MM.1S (cell line): ENCODE data around the gene CEPT1.

Experiments used
- DNase-seq: peaks from one replicate; pipeline ENCODE4 v3.0.0-alpha.2; 2015
- H2AFZ ChIP-seq: fragments of 300-600 bp; sonication (generic); 2 replicates; pipeline ENCODE4 v1.6.0; 2016; ENCODE audit warnings: antibody characterized with exemption, low read length
- H3F3A ChIP-seq: fragments of 300-600 bp; sonication (generic); 2 replicates; pipeline ENCODE4 v1.6.1; 2016; ENCODE audit warnings: mild to moderate bottlenecking, antibody characterized with exemption, low read length, moderate library complexity, mixed read lengths; ENCODE audit not compliant: insufficient read depth
- H3K27ac ChIP-seq: fragments of 300-600 bp; sonication (generic); 2 replicates; pipeline ENCODE4 v1.5.1; 2016; ENCODE audit warnings: mild to moderate bottlenecking, low read length
- H3K27me3 ChIP-seq: fragments of 300-600 bp; sonication (generic); replicated peaks from 2 replicates; pipeline ENCODE4 v1.6.0; 2016; ENCODE audit warnings: low read length; ENCODE audit not compliant: insufficient read depth
- H3K36me3 ChIP-seq: fragments of 300-600 bp; sonication (generic); replicated peaks from 2 replicates; pipeline ENCODE4 v1.6.1; 2016; ENCODE audit warnings: mild to moderate bottlenecking, low read length, mixed read lengths; ENCODE audit not compliant: insufficient read depth
- H3K4me1 ChIP-seq: fragments of 300-600 bp; sonication (generic); 2 replicates; pipeline ENCODE4 v1.6.1; 2016; ENCODE audit warnings: low read length, mixed read lengths
- H3K4me2 ChIP-seq: fragments of 300-600 bp; sonication (generic); 2 replicates; pipeline ENCODE4 v1.6.0; 2016; ENCODE audit warnings: low read depth, low read length
- H3K4me3 ChIP-seq: fragments of 300-600 bp; sonication (generic); 2 replicates; pipeline ENCODE4 v1.5.1; 2016; ENCODE audit warnings: low read length, mixed read lengths
- H3K79me2 ChIP-seq: fragments of 300-600 bp; sonication (generic); 2 replicates; pipeline ENCODE4 v1.6.1; 2016; ENCODE audit warnings: mixed run types, low read length, mixed read lengths
- H3K9ac ChIP-seq: fragments of 300-600 bp; sonication (generic); 2 replicates; pipeline ENCODE4 v1.6.1; 2016; ENCODE audit warnings: low read length, mixed read lengths
- H3K9me2 ChIP-seq: fragments of 300-600 bp; sonication (generic); replicated peaks from 2 replicates; pipeline ENCODE4 v1.6.1; 2016; ENCODE audit warnings: mild to moderate bottlenecking, low read length, mixed read lengths; ENCODE audit not compliant: insufficient read depth
- H3K9me3 ChIP-seq: fragments of 300-600 bp; sonication (generic); replicated peaks from 2 replicates; pipeline ENCODE4 v1.6.1; 2016; ENCODE audit warnings: mild to moderate bottlenecking, low read length, mixed read lengths; ENCODE audit not compliant: insufficient read depth
- H4K20me1 ChIP-seq: fragments of 300-600 bp; sonication (generic); 2 replicates; pipeline ENCODE4 v1.6.1; 2016; ENCODE audit warnings: mild to moderate bottlenecking, low read length, moderate library complexity, mixed read lengths; ENCODE audit not compliant: insufficient read depth
- EZH2 ChIP-seq: fragments of 300-600 bp; sonication (generic); optimal IDR thresholded peaks from 2 replicates; pipeline ENCODE3; 2017; ENCODE audit warnings: low read depth, mild to moderate bottlenecking, antibody characterized with exemption, low read length, mixed read lengths
- EZH2phosphoT487 ChIP-seq: fragments of 300-600 bp; sonication (generic); IDR thresholded peaks from 2 replicates; pipeline ENCODE4 v1.6.1; 2018; ENCODE audit warnings: antibody characterized with exemption, low read length
- TF ChIP-seq, protein P1 (sequence below): fragments of 300-600 bp; sonication (generic); IDR thresholded peaks from 2 replicates; pipeline ENCODE4 v1.5.1; 2016; ENCODE audit warnings: antibody characterized with exemption, low read length, mixed read lengths

CEPT1 gene

DNA sequence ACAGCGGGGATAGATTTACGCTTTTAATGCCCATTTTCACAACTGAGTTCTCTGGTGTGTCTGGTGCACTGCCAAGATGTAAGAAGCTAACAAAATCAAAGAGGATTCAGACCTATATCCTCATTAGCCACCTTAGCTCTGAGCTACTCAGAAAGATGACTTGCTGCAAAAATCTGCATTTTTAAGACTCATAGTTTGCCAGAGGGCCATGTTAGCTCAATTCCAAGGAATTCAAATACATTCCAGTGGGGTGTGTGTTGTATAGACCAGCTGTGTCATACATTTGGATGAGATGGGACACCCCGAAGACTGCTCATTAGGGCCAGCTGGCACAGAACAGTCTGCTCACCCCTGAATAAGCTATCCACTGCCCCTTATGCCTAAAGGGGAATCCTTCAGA lies 51.5 kb downstream of the CEPT1 start:
- no peaks in the 10 kb centered on the region for H3K27me3 ChIP-seq
- no peak overlapping the region for H3K4me2 ChIP-seq
- H3K4me1 ChIP-seq = peaks cover 8% of the 10 kb centered on the region
- no peak overlapping the region for H3K4me3 ChIP-seq
- H3F3A ChIP-seq = no peaks in the 10 kb centered on the region
- no peaks in the 10 kb centered on the region for H3K79me2 ChIP-seq
- no peaks in the 10 kb centered on the region for H3K9me2 ChIP-seq
- TF ChIP-seq, protein P1, sequence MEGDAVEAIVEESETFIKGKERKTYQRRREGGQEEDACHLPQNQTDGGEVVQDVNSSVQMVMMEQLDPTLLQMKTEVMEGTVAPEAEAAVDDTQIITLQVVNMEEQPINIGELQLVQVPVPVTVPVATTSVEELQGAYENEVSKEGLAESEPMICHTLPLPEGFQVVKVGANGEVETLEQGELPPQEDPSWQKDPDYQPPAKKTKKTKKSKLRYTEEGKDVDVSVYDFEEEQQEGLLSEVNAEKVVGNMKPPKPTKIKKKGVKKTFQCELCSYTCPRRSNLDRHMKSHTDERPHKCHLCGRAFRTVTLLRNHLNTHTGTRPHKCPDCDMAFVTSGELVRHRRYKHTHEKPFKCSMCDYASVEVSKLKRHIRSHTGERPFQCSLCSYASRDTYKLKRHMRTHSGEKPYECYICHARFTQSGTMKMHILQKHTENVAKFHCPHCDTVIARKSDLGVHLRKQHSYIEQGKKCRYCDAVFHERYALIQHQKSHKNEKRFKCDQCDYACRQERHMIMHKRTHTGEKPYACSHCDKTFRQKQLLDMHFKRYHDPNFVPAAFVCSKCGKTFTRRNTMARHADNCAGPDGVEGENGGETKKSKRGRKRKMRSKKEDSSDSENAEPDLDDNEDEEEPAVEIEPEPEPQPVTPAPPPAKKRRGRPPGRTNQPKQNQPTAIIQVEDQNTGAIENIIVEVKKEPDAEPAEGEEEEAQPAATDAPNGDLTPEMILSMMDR = no peak
- H3K27ac ChIP-seq = no peak overlapping the region
- H3K9me3 ChIP-seq = no peaks in the 10 kb centered on the region
- H2AFZ ChIP-seq = no peak overlapping the region
- H3K9ac ChIP-seq = no peak overlapping the region
- no peaks in the 10 kb centered on the region for H4K20me1 ChIP-seq
- DNase-seq = no peak
- H3K36me3 ChIP-seq = no peaks in the 10 kb centered on the region

DNA sequence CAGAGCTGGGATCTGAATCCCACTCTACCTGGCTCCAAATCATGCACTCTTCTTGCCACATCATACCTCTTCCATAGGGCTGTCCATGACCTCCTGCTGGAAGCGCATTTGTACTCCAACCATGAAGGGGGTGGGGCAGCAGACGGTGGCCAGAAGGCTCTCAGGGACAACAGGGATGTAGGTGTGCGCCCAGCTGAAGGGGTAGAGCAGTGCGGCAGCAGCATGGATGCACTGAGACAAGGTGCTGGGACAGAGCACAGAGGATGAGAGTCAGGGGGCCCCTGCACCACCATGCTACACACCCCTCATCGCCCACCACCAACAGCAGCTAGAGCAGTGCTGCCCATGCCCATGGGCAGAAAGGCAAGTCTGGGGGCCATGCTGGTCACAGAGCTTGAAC lies 52.1 kb downstream of the CEPT1 start:
- H3K36me3 ChIP-seq = no peaks in the 10 kb centered on the region
- no peaks in the 10 kb centered on the region for H3K79me2 ChIP-seq
- H3K9me3 ChIP-seq = no peaks in the 10 kb centered on the region
- H3K4me1 ChIP-seq = peaks cover 8% of the 10 kb centered on the region
- H3F3A ChIP-seq = no peaks in the 10 kb centered on the region
- no peak overlapping the region for H2AFZ ChIP-seq
- no peak overlapping the region for H3K4me2 ChIP-seq
- no peak for TF ChIP-seq EZH2
- TF ChIP-seq EZH2phosphoT487 = no peak
- TF ChIP-seq, protein P1 = no peak
- no peak overlapping the region for H3K27ac ChIP-seq
- DNase-seq = no peak
- H3K9me2 ChIP-seq = no peaks in the 10 kb centered on the region
- no peak overlapping the region for H3K4me3 ChIP-seq
- H3K9ac ChIP-seq = no peak overlapping the region
- no peaks in the 10 kb centered on the region for H4K20me1 ChIP-seq
- H3K27me3 ChIP-seq = no peaks in the 10 kb centered on the region

DNA sequence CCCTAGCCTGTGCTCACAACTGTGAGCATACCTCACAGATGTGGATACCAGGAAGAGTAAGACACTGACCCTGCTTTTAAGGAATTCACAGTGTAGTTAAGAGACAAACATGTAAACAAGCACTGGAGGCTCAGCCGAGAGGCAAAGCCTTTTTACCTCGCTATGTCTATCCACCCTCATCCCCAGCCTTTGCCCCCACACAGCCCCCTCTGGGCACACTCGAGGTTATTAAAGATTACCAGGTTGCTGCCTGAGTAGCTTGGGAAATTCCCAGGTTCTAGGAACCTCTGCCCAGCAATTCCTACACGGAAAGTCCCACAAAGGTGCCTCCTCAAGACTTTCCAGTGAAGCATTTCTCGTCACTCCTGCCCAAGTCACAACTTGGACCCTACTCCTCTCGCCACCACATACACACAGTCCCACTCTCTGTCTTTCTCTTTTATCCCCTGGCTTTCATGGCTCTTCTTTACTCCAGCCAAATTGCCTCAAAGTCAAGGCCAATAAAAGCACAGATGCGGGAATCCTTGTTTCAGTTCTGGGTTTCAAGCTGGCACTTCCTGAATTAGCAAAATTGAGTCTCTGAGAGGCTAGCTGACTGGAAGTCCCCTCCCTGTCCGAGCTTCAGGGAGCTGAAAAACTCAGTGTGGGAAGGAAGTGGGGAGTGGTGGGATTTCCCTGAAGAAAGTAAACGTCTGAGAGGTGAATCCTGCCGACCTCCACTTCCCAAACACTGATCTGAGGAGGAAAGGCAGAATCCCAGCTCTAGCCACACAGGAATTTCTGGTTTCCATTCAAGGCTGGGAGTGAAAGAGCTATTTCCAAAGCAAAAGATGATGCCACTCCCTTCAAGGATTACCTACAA lies 52.9 kb downstream of the CEPT1 start:
- H3K9me2 ChIP-seq = no peaks in the 10 kb centered on the region
- no peaks in the 10 kb centered on the region for H3K27me3 ChIP-seq
- DNase-seq = no peak
- H3K4me3 ChIP-seq = no peak overlapping the region
- H3K79me2 ChIP-seq = no peaks in the 10 kb centered on the region
- TF ChIP-seq EZH2phosphoT487 (no peak), EZH2 (no peak)
- TF ChIP-seq, protein P1 = no peak
- no peaks in the 10 kb centered on the region for H4K20me1 ChIP-seq
- H3K27ac ChIP-seq = no peak overlapping the region
- no peaks in the 10 kb centered on the region for H3K36me3 ChIP-seq
- no peaks in the 10 kb centered on the region for H3F3A ChIP-seq
- no peaks in the 10 kb centered on the region for H3K9me3 ChIP-seq
- no peak overlapping the region for H3K9ac ChIP-seq
- peaks cover 8% of the 10 kb centered on the region for H3K4me1 ChIP-seq
- H3K4me2 ChIP-seq = peak overlapping the region; percentile 18; the same call in 1 of the 2 replicates
- H2AFZ ChIP-seq = no peak overlapping the region
